IMR-90 (cell line): ENCODE data around the gene TNFAIP8. TPM values are rescaled to one million over a fixed set of nuclear protein-coding genes. Genes with fewer than 3 reads are reported as not detected.

Experiments
- ATAC-seq: fragments of 200-7000 bp; cut with Tn5 transposase; 2 replicates; pipeline ENCODE4 v1.9.1; 2020; ENCODE audit warnings: low read depth, mild to moderate bottlenecking, moderate library complexity
- BruUV-seq: library from RNA; stranded (reverse); fragments of 400-500 nt; replicated peaks from 2 replicates; lab custom pipeline; 2021; lab: Mats Ljungman, UMichigan
- CTCF ChIA-PET: fragments of 300-600 bp; formaldehyde crosslinking; extraction: SDS; loops from one replicate; lab custom pipeline; 2021; ENCODE audit warnings: antibody characterized with exemption; lab: Yijun Ruan, JAX
- POLR2A ChIA-PET: fragments of 300-600 bp; sonication (Branson Sonifier 250); formaldehyde crosslinking; loops from one replicate; lab custom pipeline; 2022; ENCODE audit warnings: antibody characterized with exemption; ENCODE audit not compliant: unreplicated experiment; lab: Charles Lee
- DNase-seq: peaks from one replicate; pipeline ENCODE4 v3.0.0; 2013
- H2AFZ ChIP-seq: replicated peaks from 2 replicates; pipeline ENCODE3; 2013; ENCODE audit warnings: low read length, mild to moderate bottlenecking; ENCODE audit not compliant: poor library complexity
- H2AK5ac ChIP-seq: 2 replicates; pipeline ENCODE4 v1.6.1; 2013; ENCODE audit warnings: low read depth, low read length, inconsistent platforms
- H2AK9ac ChIP-seq: replicated peaks from 2 replicates; pipeline ENCODE3; 2013; ENCODE audit warnings: mild to moderate bottlenecking, low read depth, low read length, moderate library complexity; ENCODE audit not compliant: poor library complexity
- H2BK120ac ChIP-seq: 2 replicates; pipeline ENCODE4 v1.6.1; 2013; ENCODE audit warnings: low read depth, low read length, inconsistent platforms
- H2BK15ac ChIP-seq: 3 replicates; pipeline ENCODE4 v1.6.1; 2013; ENCODE audit warnings: low read depth, low read length, inconsistent platforms
- H2BK20ac ChIP-seq: 2 replicates; pipeline ENCODE4 v1.6.1; 2013; ENCODE audit warnings: low read depth, mild to moderate bottlenecking, inconsistent platforms, low read length, moderate library complexity
- H2BK5ac ChIP-seq: 2 replicates; pipeline ENCODE4 v1.6.1; 2013; ENCODE audit warnings: mild to moderate bottlenecking, low read depth, low read length, inconsistent platforms; ENCODE audit not compliant: poor library complexity, severe bottlenecking
- H3K14ac ChIP-seq: replicated peaks from 2 replicates; pipeline ENCODE4 v1.6.1; 2013; ENCODE audit warnings: low read depth, low read length, inconsistent platforms
- H3K18ac ChIP-seq: 2 replicates; pipeline ENCODE4 v1.6.1; 2013; ENCODE audit warnings: low read depth, low read length, control low read depth
- H3K23ac ChIP-seq: 2 replicates; pipeline ENCODE4 v1.6.1; 2013; ENCODE audit warnings: low read depth, low read length, inconsistent platforms
- H3K27ac ChIP-seq: 2 replicates; pipeline ENCODE4 v1.5.1; 2013; ENCODE audit warnings: mild to moderate bottlenecking, control low read depth, low read length; ENCODE audit not compliant: insufficient read depth
- H3K27me3 ChIP-seq: 2 replicates; pipeline ENCODE4 v1.6.1; 2013; ENCODE audit warnings: low read length; ENCODE audit not compliant: control insufficient read depth, insufficient read depth
- H3K36me3 ChIP-seq: 2 replicates; pipeline ENCODE4 v1.6.1; 2013; ENCODE audit warnings: low read length, mixed read lengths; ENCODE audit not compliant: control insufficient read depth, insufficient read depth
- H3K4ac ChIP-seq: 2 replicates; pipeline ENCODE4 v1.6.1; 2013; ENCODE audit warnings: low read depth, low read length, inconsistent platforms
- H3K4me1 ChIP-seq: 2 replicates; pipeline ENCODE4 v1.6.1; 2013; ENCODE audit warnings: low read length, mixed read lengths; ENCODE audit not compliant: control insufficient read depth, insufficient read depth
- H3K4me2 ChIP-seq: 2 replicates; pipeline ENCODE4 v1.6.1; 2013; ENCODE audit warnings: low read depth, mild to moderate bottlenecking, control low read depth, low read length, moderate library complexity
- H3K4me3 ChIP-seq: 2 replicates; pipeline ENCODE4 v1.5.1; 2013; ENCODE audit warnings: low read depth, mild to moderate bottlenecking, control low read depth, low read length, moderate library complexity; ENCODE audit not compliant: insufficient read depth
- H3K56ac ChIP-seq: 2 replicates; pipeline ENCODE4 v1.6.1; 2013; ENCODE audit warnings: low read length, inconsistent platforms; ENCODE audit not compliant: insufficient read depth; ENCODE audit errors: extremely low read depth
- H3K79me1 ChIP-seq, 2 experiments: 2 replicates each; pipeline ENCODE4 v1.6.1; 2013; ENCODE audit warnings: low read length in 2 of 2, inconsistent platforms in 1 of 2, low read depth in 1 of 2
- H3K9ac ChIP-seq: 2 replicates; pipeline ENCODE4 v1.6.1; 2013; ENCODE audit warnings: low read depth, low read length, control low read depth
- H3K9me1 ChIP-seq: 2 replicates; pipeline ENCODE4 v1.6.1; 2013; ENCODE audit warnings: low read length, inconsistent platforms; ENCODE audit not compliant: insufficient read depth
- H3K9me3 ChIP-seq: 2 replicates; pipeline ENCODE4 v1.6.1; 2013; ENCODE audit warnings: low read length; ENCODE audit not compliant: control insufficient read depth, insufficient read depth
- H4K20me1 ChIP-seq: 2 replicates; pipeline ENCODE4 v1.6.1; 2013; ENCODE audit warnings: low read length, inconsistent platforms; ENCODE audit not compliant: insufficient read depth
- H4K5ac ChIP-seq: 2 replicates; pipeline ENCODE4 v1.6.1; 2013; ENCODE audit warnings: mild to moderate bottlenecking, low read depth, low read length, control low read depth
- H4K8ac ChIP-seq, 2 experiments: 2 replicates each; pipeline ENCODE4 v1.6.1; 2013; ENCODE audit warnings: low read depth in 2 of 2, low read length in 2 of 2, control low read depth in 1 of 2, inconsistent platforms in 1 of 2
- H4K91ac ChIP-seq: 2 replicates; pipeline ENCODE4 v1.6.1; 2013; ENCODE audit warnings: low read depth, low read length, inconsistent platforms; ENCODE audit not compliant: insufficient read depth
- BHLHE40 ChIP-seq: fragments of 150-350 bp; IDR thresholded peaks from 2 replicates; pipeline ENCODE4 v1.6.1; 2016; ENCODE audit warnings: mild to moderate bottlenecking, low read depth, low read length
- CEBPB ChIP-seq: IDR thresholded peaks from 2 replicates; pipeline ENCODE4 v1.6.1; 2012; ENCODE audit warnings: low read depth, low read length, improper control_type of control experiment
- CHD1 ChIP-seq: IDR thresholded peaks from 2 replicates; pipeline ENCODE4 v1.6.1; 2012; ENCODE audit warnings: low read depth, low read length, improper control_type of control experiment
- CTCF ChIP-seq: conservative IDR thresholded peaks from 2 replicates; pipeline ENCODE4 v1.5.1; 2012; ENCODE audit warnings: mild to moderate bottlenecking, low read depth, low read length, improper control_type of control experiment
- ELK1 ChIP-seq: fragments of 150-350 bp; IDR thresholded peaks from 2 replicates; pipeline ENCODE4 v1.6.1; 2016; ENCODE audit warnings: low read depth, mild to moderate bottlenecking, low read length, moderate library complexity, borderline replicate concordance
- FOS ChIP-seq: fragments of 150-350 bp; IDR thresholded peaks from 2 replicates; pipeline ENCODE4 v1.6.1; 2016; ENCODE audit warnings: low read depth, low read length
- MAFK ChIP-seq: IDR thresholded peaks from 2 replicates; pipeline ENCODE4 v1.6.1; 2012; ENCODE audit warnings: low read depth, low read length, improper control_type of control experiment
- MAZ ChIP-seq: IDR thresholded peaks from 2 replicates; pipeline ENCODE4 v1.6.1; 2012; ENCODE audit warnings: low read depth, mild to moderate bottlenecking, low read length, improper control_type of control experiment, moderate library complexity, borderline replicate concordance
- MXI1 ChIP-seq: IDR thresholded peaks from 2 replicates; pipeline ENCODE4 v1.6.1; 2012; ENCODE audit warnings: low read depth, mild to moderate bottlenecking, low read length, moderate library complexity, borderline replicate concordance
- NFE2L2 ChIP-seq: fragments of 150-350 bp; IDR thresholded peaks from 2 replicates; pipeline ENCODE4 v1.6.1; 2016; ENCODE audit warnings: low read depth, mild to moderate bottlenecking, low read length
- POLR2A ChIP-seq: IDR thresholded peaks from 2 replicates; pipeline ENCODE4 v1.6.1; 2012; ENCODE audit warnings: mild to moderate bottlenecking, low read depth, low read length
- RAD21 ChIP-seq: IDR thresholded peaks from 2 replicates; pipeline ENCODE4 v1.6.1; 2012; ENCODE audit warnings: low read length, improper control_type of control experiment
- RCOR1 ChIP-seq: IDR thresholded peaks from 2 replicates; pipeline ENCODE4 v1.6.1; 2012; ENCODE audit warnings: mild to moderate bottlenecking, low read length, improper control_type of control experiment; ENCODE audit not compliant: insufficient replicate concordance
- RFX5 ChIP-seq: IDR thresholded peaks from 2 replicates; pipeline ENCODE4 v1.8.0; 2012; ENCODE audit warnings: low read depth, mild to moderate bottlenecking, low read length, moderate library complexity
- SMC3 ChIP-seq: fragments of 150-350 bp; IDR thresholded peaks from 2 replicates; pipeline ENCODE4 v1.6.1; 2016; ENCODE audit warnings: low read depth, mild to moderate bottlenecking, antibody characterized with exemption, low read length, moderate library complexity
- USF2 ChIP-seq: fragments of 150-350 bp; IDR thresholded peaks from 2 replicates; pipeline ENCODE4 v1.6.1; 2017; ENCODE audit warnings: mild to moderate bottlenecking, antibody characterized with exemption, low read length, low read depth
- WGBS, 2 experiments: methylation state at CpG; one replicate each; pipeline versions ENCODE4 v1.1.5 to v1.1.7; 2013; ENCODE audit warnings: missing lambda C conversion rate in 2 of 2; ENCODE audit not compliant: insufficient read length in 1 of 2; ENCODE audit errors: extremely low coverage in 2 of 2; 5-methylcytosine and 5-hydroxymethylcytosine counted together
- dilution Hi-C: fragments of 300-500 bp; cut with HindIII; formaldehyde crosslinking; loops from one replicate; pipeline ENCODE4 v1.14.3; 2018; ENCODE audit warnings: low sequenced_read_pairs; ENCODE audit not compliant: unreplicated experiment
- in situ Hi-C: fragments of 300-500 bp; cut with MboI; formaldehyde crosslinking; loops from 3 replicates; pipeline ENCODE4 v1.14.3; 2019; ENCODE audit warnings: low sequenced_read_pairs, inconsistent platforms, mixed read lengths
- intact Hi-C: fragments of 100-400 bp; cut with micrococcal nuclease; formaldehyde crosslinking; loops from 2 replicates; pipeline ENCODE4 v1.10.0; 2022
- polyA plus RNA-seq, 3 experiments: library from polyadenylated mRNA; depleted of rRNA; stranded (reverse); fragments of >200 nt; gene quantifications; 2 replicates each; pipeline ENCODE4 v1.2.3, GENCODE V29; 2012; ENCODE audit warnings: low replicate concordance in 1 of 3
- total RNA-seq: library from RNA; depleted of rRNA; stranded (reverse); fragments of >200 nt; gene quantifications from 2 replicates; pipeline ENCODE4 v1.2.3, GENCODE V29; 2012

TNFAIP8 gene
- total and polyA plus RNA-seq, 2 of the 4 experiments (the other 2 are of a cell fraction) = 20.3 to 29.9 TPM

GRCh38 chr5:119439140-119439631, 83.4 kb downstream of the TNFAIP8 start:
- H3K4me2 ChIP-seq = no peak overlapping the region
- CTCF ChIA-PET = no interaction called here
- ATAC-seq = no peak
- no peak for DNase-seq
- no peak overlapping the region for H3K4me3 ChIP-seq
- H3K18ac ChIP-seq = no peak overlapping the region
- H3K79me1 ChIP-seq = no peaks in the 10 kb centered on the region
- in situ Hi-C loops (no loop called here), intact Hi-C loops (no loop called here), dilution Hi-C loops (no loop called here)
- no peak overlapping the region for H2BK20ac ChIP-seq
- no peaks in the 10 kb centered on the region for H3K9me1 ChIP-seq
- no peak overlapping the region for H2BK15ac ChIP-seq
- H3K36me3 ChIP-seq = no peaks in the 10 kb centered on the region
- H3K4me1 ChIP-seq = no peaks in the 10 kb centered on the region
- no peak overlapping the region for H2AK5ac ChIP-seq
- peaks cover 5% of the 10 kb centered on the region; the same call in 1 of the 2 replicates for H3K27me3 ChIP-seq
- H2AFZ ChIP-seq = no peak overlapping the region
- no peak overlapping the region for H4K5ac ChIP-seq
- no peak overlapping the region for H3K56ac ChIP-seq
- POLR2A ChIA-PET = no interaction called here
- H3K4ac ChIP-seq = no peak overlapping the region
- H2AK9ac ChIP-seq = no peak overlapping the region
- TF ChIP-seq MAFK (no peak), MXI1 (no peak), MAZ (no peak), CEBPB (no peak), BHLHE40 (no peak), FOS (no peak), CTCF (no peak), CHD1 (no peak), ELK1 (no peak), RFX5 (no peak), NFE2L2 (no peak), SMC3 (no peak), RCOR1 (no peak), POLR2A (no peak), RAD21 (no peak), USF2 (no peak)
- no peak overlapping the region for H4K8ac ChIP-seq
- no TSS peak for BruUV-seq
- H2BK120ac ChIP-seq = no peak overlapping the region
- WGBS, 2 experiments = 92% methylated on average over 4 of the region's 8 CpGs; no CpG with 5 or more reads in 1 of the 2 experiments
- H3K9ac ChIP-seq = no peak overlapping the region
- no peaks in the 10 kb centered on the region for H3K9me3 ChIP-seq
- no peak overlapping the region for H3K23ac ChIP-seq
- no peaks in the 10 kb centered on the region for H4K20me1 ChIP-seq
- no peak overlapping the region for H4K91ac ChIP-seq
- H3K14ac ChIP-seq = no peak overlapping the region
- no peak overlapping the region for H3K27ac ChIP-seq
- H2BK5ac ChIP-seq = no peak overlapping the region
